ENCODE results near the gene NT5E. TPM values are rescaled to one million over a fixed set of nuclear protein-coding genes. Genes with fewer than 3 reads are reported as not detected.

NT5E gene
- polyA plus RNA-seq, 6 donors from 2014 or later: 97.8 to 211 (median 131) TPM

- Mint-ChIP-seq H3K27me3 (peaks cover 0 to 20% (median 4%) of the 10 kb centered on the region in 3 donors), H3K36me3 (peaks cover 0 to 4% of the 10 kb centered on the region in 2 donors), H3K4me3 (peak overlapping the region in 5 of 8 donors; percentile 3 to 70 (median 51)), H3K4me1 (peaks cover 44 to 92% (median 80%) of the 10 kb centered on the region in 3 donors), H3K27ac (peak overlapping the region in 3 of 6 donors; percentile 53 to 57 (median 56)), H3K9me3 (peaks cover 0 to 1% (median 0%) of the 10 kb centered on the region in 7 donors)
- no peak for DNase-seq
- ATAC-seq (ENCODE audit: low read depth in 2 of 2): no peak
Measured at GRCh38 chr6:85455471-85456026, 5.7 kb downstream of the NT5E start.

DNA sequence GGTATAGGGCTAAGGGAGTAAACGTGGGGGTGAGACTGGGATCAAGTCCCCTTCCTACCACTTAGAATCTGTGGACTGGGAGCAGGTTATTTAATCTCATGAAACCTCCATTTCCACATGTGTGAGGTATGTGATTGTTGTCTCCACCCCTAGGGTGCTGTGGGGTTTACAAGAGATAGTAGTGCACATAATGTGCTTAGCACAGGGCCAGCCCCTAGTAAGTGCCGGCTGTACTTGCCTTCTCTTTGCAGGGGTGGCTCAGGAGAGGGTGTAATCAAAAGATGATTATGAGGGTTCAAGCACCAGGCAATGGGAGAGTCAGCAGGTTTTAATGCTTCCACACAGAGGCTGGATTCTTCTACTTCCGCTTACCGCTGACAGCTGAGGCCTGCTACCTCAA is 6.9 kb downstream of the NT5E start:
- ATAC-seq (ENCODE audit: low read depth in 2 of 2) (no peak), DNase-seq (no peak)
- H3K27ac Mint-ChIP-seq: peak overlapping the region in 5 of 6 donors; percentile 3 to 81 (median 55)
- peaks cover 36 to 93% (median 81%) of the 10 kb centered on the region in 3 donors for H3K4me1 Mint-ChIP-seq
- H3K4me3 Mint-ChIP-seq: peak overlapping the region in 5 of 8 donors; percentile 31 to 73 (median 55)
- peaks cover 0 to 1% (median 0%) of the 10 kb centered on the region in 7 donors for H3K9me3 Mint-ChIP-seq
- peaks cover 0 to 8% (median 4%) of the 10 kb centered on the region in 3 donors for H3K27me3 Mint-ChIP-seq
- peaks cover 0 to 4% of the 10 kb centered on the region in 2 donors for H3K36me3 Mint-ChIP-seq

DNA sequence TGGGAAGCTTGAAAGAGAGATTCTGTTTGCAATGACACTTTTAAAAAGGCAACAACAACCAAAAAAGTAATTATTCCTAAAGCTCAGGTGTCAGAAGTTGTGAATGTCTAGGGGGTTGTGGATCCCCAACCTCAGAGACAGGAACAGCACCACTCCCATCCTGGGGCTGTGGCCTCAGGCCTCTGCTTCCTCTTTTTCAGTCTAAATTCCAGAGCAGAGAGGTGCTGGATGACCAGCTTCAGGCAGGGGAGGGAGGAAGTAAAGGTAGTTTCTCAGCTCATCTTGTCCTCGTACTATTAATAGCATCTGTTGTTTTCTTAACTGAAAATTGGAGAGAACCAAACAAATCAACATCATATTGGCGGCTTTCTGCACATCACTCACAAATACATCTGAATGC is 8.3 kb downstream of the NT5E start:
- H3K4me3 Mint-ChIP-seq: peak overlapping the region; percentile 21 to 84 (median 64)
- peak; percentile 53 to 59 for ATAC-seq (ENCODE audit: low read depth in 2 of 2)

GRCh38 chr6:85458782-85459181 is 8.9 kb downstream of the NT5E start:
- Mint-ChIP-seq H3K9me3 (peaks cover 0 to 1% (median 0%) of the 10 kb centered on the region in 7 donors), H3K4me1 (peaks cover 46 to 92% (median 80%) of the 10 kb centered on the region in 3 donors), H3K27ac (peak overlapping the region in 4 of 6 donors; percentile 55 to 97 (median 85)), H3K27me3 (no peaks in the 10 kb centered on the region), H3K36me3 (no peaks in the 10 kb centered on the region), H3K4me3 (peak overlapping the region in 7 of 8 donors; percentile 22 to 84 (median 70))
- DNase-seq: no peak
- ATAC-seq (ENCODE audit: low read depth in 2 of 2): no peak

More for the DNA sequence above, 8.3 kb downstream of the NT5E start:
- H3K27me3 Mint-ChIP-seq: no peaks in the 10 kb centered on the region
- DNase-seq: peak; percentile 32
- H3K27ac Mint-ChIP-seq: peak overlapping the region; percentile 55 to 90 (median 79)
- no peaks in the 10 kb centered on the region for H3K36me3 Mint-ChIP-seq
- H3K4me1 Mint-ChIP-seq: peaks cover 46 to 94% (median 80%) of the 10 kb centered on the region in 3 donors
- peaks cover 0 to 1% (median 0%) of the 10 kb centered on the region in 7 donors for H3K9me3 Mint-ChIP-seq

- Mint-ChIP-seq H3K36me3 (no peaks in the 10 kb centered on the region), H3K27me3 (no peaks in the 10 kb centered on the region), H3K4me1 (peaks cover 43 to 91% (median 79%) of the 10 kb centered on the region in 3 donors), H3K27ac (peak overlapping the region; percentile 55 to 97 (median 88)), H3K9me3 (peaks cover 0 to 1% (median 0%) of the 10 kb centered on the region in 7 donors), H3K4me3 (peak overlapping the region in 7 of 8 donors; percentile 22 to 84 (median 73))
- ATAC-seq (ENCODE audit: low read depth in 2 of 2) (no peak), DNase-seq (no peak)
Measured at GRCh38 chr6:85459224-85459901, 9.5 kb downstream of the NT5E start.

GRCh38 chr6:85460154-85460920 is 10.5 kb downstream of the NT5E start:
- Mint-ChIP-seq H3K27ac (peak overlapping the region; percentile 59 to 97 (median 92)), H3K36me3 (no peaks in the 10 kb centered on the region), H3K27me3 (no peaks in the 10 kb centered on the region), H3K4me3 (peak overlapping the region in 6 of 8 donors; percentile 30 to 84 (median 74)), H3K9me3 (peaks cover 0 to 1% (median 0%) of the 10 kb centered on the region in 7 donors), H3K4me1 (peaks cover 52 to 93% (median 84%) of the 10 kb centered on the region in 3 donors)
- ATAC-seq (ENCODE audit: low read depth in 2 of 2) (no peak), DNase-seq (no peak)

DNA sequence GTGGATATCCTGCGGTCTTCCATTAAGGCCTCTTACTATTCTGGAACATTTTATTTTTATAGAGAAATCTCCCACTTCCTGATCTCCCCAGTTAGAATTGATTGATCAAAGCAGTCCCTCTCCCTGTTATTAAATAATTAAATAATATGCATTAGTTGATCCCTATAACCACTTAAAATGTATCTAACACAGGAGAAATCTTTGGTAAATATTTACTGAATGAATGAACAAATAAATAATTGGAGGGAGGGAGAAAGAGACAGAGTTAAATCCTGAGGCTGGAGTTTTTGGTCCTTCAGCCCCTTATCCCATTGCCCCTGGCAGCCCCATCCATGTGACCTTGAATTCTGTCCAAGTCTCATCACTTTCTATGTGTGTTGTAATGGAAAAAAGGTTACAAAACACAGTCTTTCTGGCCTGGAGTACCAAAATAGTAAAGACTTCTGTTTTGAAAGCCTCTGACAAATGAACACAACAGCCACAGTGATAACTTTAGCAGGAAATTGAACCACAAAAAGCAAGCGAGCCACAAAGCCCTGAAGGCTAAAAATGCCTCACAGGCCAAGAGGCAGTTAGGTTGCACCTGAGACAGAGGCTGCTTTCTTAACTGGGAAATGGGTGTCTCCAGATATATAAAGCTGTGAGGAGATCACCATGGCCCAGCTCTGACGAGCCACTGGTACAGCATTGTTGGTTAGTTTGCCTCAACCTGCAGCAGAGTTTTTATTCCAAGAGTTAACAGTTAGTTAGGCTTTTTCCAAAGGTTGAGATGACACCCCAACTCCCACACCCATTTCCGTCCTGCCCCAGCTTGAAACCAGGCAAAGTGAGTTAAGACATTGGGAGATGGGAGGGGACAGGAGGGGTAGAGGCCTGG is 11.3 kb downstream of the NT5E start:
- DNase-seq: peak; percentile 20
- Mint-ChIP-seq H3K9me3 (peaks cover 0 to 1% (median 0%) of the 10 kb centered on the region in 7 donors), H3K36me3 (no peaks in the 10 kb centered on the region), H3K27me3 (no peaks in the 10 kb centered on the region), H3K4me1 (peaks cover 60 to 93% (median 90%) of the 10 kb centered on the region in 3 donors), H3K4me3 (peak overlapping the region; percentile 47 to 84 (median 72)), H3K27ac (peak overlapping the region; percentile 59 to 97 (median 92))
- ATAC-seq (ENCODE audit: low read depth in 2 of 2): peak in 1 of 2 donors; percentile 53

GRCh38 chr6:85461798-85462170 is 11.9 kb downstream of the NT5E start:
- H3K9me3 Mint-ChIP-seq: peaks cover 0 to 1% (median 0%) of the 10 kb centered on the region in 7 donors

GRCh38 chr6:85462673-85463072 is 12.8 kb downstream of the NT5E start:
- DNase-seq (no peak), ATAC-seq (ENCODE audit: low read depth in 2 of 2) (no peak)
- Mint-ChIP-seq H3K4me3 (peak overlapping the region in 4 of 8 donors; percentile 47 to 84 (median 62)), H3K9me3 (peaks cover 0 to 1% (median 0%) of the 10 kb centered on the region in 7 donors), H3K27me3 (no peaks in the 10 kb centered on the region), H3K27ac (peak overlapping the region; percentile 1 to 97 (median 90)), H3K4me1 (peaks cover 48 to 82% (median 77%) of the 10 kb centered on the region in 3 donors), H3K36me3 (no peaks in the 10 kb centered on the region)

More at GRCh38 chr6:85461798-85462170, 11.9 kb downstream of the NT5E start:
- Mint-ChIP-seq H3K4me1 (peaks cover 56 to 91% (median 85%) of the 10 kb centered on the region in 3 donors), H3K27ac (peak overlapping the region; percentile 59 to 97 (median 92)), H3K4me3 (peak overlapping the region; percentile 47 to 84 (median 62)), H3K27me3 (no peaks in the 10 kb centered on the region), H3K36me3 (no peaks in the 10 kb centered on the region)
- ATAC-seq (ENCODE audit: low read depth in 2 of 2) (peak in 1 of 2 donors; percentile 29), DNase-seq (no peak)

GRCh38 chr6:85463621-85464259 is 13.9 kb downstream of the NT5E start:
- Mint-ChIP-seq H3K27ac (peak overlapping the region in 5 of 6 donors; percentile 1 to 88 (median 33)), H3K9me3 (peaks cover 0 to 1% (median 0%) of the 10 kb centered on the region in 7 donors), H3K27me3 (no peaks in the 10 kb centered on the region), H3K4me1 (peaks cover 43 to 71% (median 71%) of the 10 kb centered on the region in 3 donors), H3K4me3 (peak overlapping the region in 2 of 8 donors; percentile 45 to 63), H3K36me3 (no peaks in the 10 kb centered on the region)
- DNase-seq: no peak
- ATAC-seq (ENCODE audit: low read depth in 2 of 2): no peak

DNA sequence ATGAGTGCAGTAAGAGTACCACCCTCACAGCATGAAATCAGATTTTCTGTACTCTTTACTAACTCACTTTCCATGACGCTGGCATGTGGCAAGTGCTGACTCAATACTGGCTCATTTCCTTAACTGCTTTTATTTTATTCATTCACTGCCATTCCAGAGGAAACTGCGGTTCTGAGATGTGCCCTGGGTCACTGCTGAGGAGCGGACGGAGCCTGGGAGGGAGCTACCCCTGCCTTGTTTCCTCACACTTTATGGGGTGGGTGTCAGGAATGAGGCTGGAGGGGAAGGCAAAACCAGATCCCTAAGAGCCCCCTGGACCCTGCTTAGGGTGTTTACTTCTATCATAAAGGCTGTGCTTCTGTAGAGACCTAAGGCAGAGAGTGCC is 14.4 kb downstream of the NT5E start:
- no peaks in the 10 kb centered on the region for H3K27me3 Mint-ChIP-seq
- H3K4me1 Mint-ChIP-seq: peaks cover 39 to 66% (median 66%) of the 10 kb centered on the region in 3 donors
- DNase-seq: no peak

DNA sequence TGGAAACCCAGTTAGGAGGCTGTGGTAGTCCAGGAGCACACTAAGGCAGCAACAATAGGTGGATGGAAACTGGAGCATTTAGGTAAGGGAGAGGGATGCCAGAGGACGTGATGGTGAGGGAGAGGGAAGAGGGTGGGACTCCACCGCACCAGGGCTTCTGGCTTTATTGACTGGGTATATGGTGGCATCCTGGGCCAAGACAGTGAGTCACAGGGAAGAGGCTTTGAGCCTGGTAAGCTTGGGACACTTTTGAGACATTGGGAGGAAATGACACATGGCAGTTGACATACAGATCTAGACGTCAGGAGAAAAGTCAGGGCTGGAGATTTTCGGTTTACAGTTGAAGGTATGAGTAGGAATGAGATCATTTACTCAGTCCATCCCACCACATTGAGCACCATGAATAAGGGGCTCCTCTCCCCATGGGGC is 14.9 kb downstream of the NT5E start:
- no peak for DNase-seq
- Mint-ChIP-seq H3K27ac (peak overlapping the region; percentile 4 to 80 (median 50)), H3K9me3 (no peaks in the 10 kb centered on the region), H3K4me1 (peaks cover 39 to 64% (median 62%) of the 10 kb centered on the region in 3 donors), H3K36me3 (no peaks in the 10 kb centered on the region), H3K4me3 (peak overlapping the region in 6 of 8 donors; percentile 17 to 84 (median 64)), H3K27me3 (no peaks in the 10 kb centered on the region)
- no peak for ATAC-seq (ENCODE audit: low read depth in 2 of 2)

More for the DNA sequence above, 14.4 kb downstream of the NT5E start:
- no peak for ATAC-seq (ENCODE audit: low read depth in 2 of 2)
- Mint-ChIP-seq H3K27ac (peak overlapping the region; percentile 6 to 94 (median 74)), H3K4me3 (peak overlapping the region in 4 of 8 donors; percentile 10 to 63 (median 54)), H3K9me3 (peaks cover 0 to 1% (median 0%) of the 10 kb centered on the region in 7 donors), H3K36me3 (no peaks in the 10 kb centered on the region)

All from naive B cell (primary cell).